ENCODE results near the gene TNFAIP1.
"Not testable (repeated sequence)": the region's sequence is repeated elsewhere in the genome, so short reads cannot be mapped to it uniquely, and the experiment has no call there.

Gene TNFAIP1

GRCh38 chr17:28335201-28335958 is at the start of gene TNFAIP1, which contains the start of gene IFT20:
Gene TNFAIP1, plus strand, starts transcription at chr17:28335761. Its CDS starts 3,761 bp downstream, at chr17:28339522.
Gene IFT20, minus strand, starts transcription at chr17:28335472. Its CDS starts 3,487 bp downstream, at chr17:28331985.
- peak; percentile 94 for DNase-seq

GRCh38 chr17:28285965-28286364 is 49.6 kb upstream of the TNFAIP1 start:
- DNase-seq: no peak

- no peak for DNase-seq
These were observed 44.9 kb upstream of the TNFAIP1 start for GRCh38 chr17:28290703-28291102.

DNA sequence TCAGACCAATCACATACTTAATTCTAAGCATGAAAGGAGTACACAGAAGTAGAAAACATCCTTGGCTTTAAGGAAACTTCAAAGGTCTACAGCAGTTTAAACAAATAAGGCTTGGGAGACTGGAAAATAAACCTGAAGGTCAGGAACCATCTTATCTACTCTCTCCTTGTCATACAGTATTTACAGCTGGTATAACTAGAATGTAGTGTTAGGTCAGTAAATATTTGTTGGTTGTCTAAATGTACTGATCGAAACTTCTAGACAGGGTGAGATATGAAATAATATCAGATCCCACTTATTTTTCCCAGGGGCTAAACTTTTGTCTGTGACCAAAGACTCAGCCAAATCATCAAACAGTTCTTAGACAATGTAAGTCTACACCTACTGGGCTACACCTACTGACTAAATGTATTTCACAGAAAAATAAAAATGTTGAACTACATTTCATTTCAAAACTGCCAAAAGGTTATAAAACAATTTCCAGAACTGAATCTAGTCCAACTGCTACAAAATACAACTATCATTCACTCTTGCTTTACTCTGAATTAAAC is 43.7 kb upstream of the TNFAIP1 start:
- no peak for DNase-seq

GRCh38 chr17:28292878-28293277 is 42.7 kb upstream of the TNFAIP1 start:
- not testable (repeated sequence) for DNase-seq

DNA sequence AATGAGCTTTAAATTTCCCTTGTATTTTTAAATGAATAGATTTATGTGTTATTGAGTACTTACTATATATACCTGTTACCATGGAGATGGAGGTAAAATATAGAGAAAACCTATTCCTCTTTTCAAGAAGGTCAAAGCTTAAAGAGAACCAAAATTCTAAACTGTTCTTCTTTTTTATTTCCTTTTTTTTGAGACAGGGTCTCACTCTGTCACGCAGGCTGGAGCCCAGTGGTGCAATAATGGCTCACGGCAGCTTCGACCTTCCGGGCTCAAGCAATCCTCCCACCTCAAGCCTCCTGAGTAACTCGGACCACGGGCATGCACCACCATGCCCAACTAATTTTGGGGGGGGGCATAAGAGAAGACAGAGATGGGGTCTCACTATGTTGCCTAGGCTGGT is 41.6 kb upstream of the TNFAIP1 start:
- no peak for DNase-seq

GRCh38 chr17:28295677-28296578 is 39.6 kb upstream of the TNFAIP1 start:
- DNase-seq: no peak

GRCh38 chr17:28298449-28298848 is 37.1 kb upstream of the TNFAIP1 start:
- DNase-seq: no peak

DNA sequence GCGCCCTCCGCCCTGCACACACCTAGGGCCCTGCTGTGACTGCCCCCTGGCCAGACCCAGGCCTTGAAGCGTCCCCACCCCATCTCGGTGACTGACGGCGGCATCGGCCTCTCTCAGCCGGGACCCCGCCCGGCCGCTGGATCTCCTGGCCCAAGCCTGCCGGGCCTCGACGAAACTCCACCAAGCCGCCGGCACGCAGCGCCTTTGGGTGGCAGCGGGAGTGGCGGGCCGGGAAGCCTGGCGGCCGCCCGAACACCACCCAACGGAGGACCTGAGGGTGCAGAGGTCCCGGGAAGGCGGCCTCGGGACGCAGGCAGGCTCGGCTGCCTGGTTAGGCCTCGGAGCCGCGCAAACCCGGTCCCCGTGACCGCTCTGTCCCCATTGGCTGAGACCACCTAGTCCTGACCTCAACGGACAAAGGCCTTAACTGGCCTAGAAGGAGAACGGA is 28.6 kb upstream of the TNFAIP1 start:
- DNase-seq: no peak

DNA sequence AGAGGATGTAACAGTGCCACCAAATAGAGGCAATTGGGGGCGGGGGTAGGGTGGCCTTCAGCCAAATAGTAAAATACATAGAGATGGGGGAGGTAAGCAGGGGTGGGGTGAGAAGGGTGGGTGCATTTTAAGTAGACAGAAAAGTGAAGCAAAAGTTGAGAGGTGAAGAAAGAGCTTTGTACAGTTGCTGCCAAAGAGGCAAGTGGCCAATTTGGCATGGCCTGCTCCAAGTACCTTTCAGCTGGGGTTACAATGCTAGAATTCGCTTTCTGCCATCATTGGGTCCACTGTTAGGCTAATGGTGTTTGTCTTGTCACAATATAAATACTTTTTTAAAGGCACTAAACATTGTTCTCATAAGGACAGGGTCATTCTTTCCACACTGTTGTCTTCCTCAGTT is 21.7 kb upstream of the TNFAIP1 start:
- DNase-seq: no peak

- no peak for DNase-seq
These were observed 19.5 kb upstream of the TNFAIP1 start for GRCh38 chr17:28315846-28316705.

GRCh38 chr17:28317099-28317965 is 18.2 kb upstream of the TNFAIP1 start:
- no peak for DNase-seq

GRCh38 chr17:28317966-28318758 is 17.4 kb upstream of the TNFAIP1 start:
- DNase-seq: no peak

DNA sequence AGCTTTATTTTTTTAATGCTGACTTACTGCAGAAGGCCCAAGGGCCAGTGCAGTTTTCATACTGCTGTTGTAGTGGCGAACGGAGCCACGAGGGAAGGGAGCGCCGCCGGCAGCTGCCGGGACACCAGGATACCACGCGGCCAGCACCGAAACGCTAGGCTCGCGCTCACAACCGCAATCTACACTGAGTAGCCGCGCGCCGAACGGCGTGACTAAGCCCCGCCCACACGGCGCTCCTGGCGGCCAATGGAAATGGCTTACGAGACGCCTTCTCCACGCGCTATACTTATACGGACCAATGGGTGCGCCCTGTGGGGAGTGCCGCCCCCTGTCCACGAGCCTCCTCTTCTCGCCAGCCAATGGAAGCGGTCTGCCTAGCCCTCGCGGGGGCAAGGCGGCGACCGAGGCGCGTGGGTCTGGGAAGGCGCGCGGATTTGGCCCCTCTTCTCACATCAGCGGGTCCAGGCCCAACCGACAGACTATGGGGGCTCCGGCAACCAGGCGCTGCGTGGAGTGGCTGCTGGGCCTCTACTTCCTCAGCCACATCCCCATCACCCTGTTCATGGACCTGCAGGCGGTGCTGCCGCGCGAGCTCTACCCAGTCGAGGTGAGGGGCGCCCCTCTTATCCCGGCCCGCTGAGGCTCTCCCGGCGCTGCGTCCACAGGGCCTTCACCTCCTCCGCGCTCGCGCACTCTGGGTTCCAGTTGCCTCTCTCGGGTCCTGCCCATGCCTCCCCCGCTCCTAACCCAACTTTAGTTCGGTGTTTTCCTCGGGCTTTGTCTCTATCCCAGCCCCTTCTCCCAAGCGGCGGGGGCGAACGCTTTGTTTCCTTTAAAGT is 16.6 kb upstream of the TNFAIP1 start, which contains the start of gene TMEM97:
TSS of gene TMEM97 (plus strand) at position 442 of the 839 bp plus-strand sequence. CDS start at position 482, 40 bp downstream.
- peak; percentile 95 for DNase-seq

DNA sequence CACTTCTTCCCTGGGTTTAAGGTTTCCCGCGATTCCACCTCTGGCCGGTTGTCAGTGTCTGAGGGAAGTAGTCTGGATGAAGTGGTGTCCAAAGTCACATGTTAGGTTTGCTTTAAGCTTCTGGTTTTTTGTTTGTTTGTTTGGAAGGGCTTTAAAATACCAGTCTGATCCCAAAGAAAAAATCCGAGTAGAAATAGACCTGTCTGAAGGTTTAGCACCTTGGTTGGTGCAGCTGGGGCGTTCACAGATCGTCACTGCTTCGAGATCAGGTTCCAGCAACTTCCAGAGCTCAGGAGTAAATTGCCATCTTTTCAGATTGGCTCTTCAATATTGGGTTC is 16.0 kb upstream of the TNFAIP1 start:
- no peak for DNase-seq

DNA sequence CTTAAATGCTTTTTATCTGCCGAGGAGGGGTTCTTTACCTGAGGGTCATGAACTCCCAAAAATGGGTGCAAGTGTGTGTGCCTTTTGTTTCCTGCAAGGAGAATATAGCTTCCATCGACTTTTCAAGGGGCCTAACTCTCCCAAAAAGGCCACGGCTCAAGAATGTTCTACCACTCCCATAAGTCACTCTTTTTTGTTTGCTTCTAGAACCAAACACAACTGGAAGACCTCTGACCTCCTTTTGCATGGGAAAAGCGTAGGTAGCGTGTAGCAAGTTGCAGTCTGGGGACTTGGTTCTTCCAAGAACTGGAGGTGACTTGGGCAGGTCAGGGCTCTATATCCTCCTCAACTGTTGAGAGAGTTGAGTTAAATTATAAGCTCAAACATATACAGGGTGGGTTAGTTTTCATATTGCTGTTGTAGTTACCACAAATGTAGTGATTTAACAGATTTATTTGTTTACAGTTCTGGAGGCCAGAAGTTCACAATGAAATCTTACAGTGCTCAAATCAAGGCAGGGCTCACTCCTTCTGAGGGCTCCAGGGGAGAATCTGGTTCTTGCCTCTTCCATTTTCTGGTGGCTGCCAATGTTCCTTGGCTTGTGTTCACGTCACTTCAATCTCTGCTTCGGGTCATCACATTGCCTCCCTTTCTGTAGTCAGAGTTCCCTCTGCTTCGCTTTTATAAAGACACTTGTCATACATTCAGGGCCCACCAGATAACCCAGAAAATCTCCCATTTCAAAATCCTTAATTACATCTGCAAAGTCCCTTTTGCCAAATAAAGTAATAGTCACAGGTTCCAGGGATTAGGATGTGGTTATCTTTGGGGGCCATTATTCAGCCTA is 15.1 kb upstream of the TNFAIP1 start:
- DNase-seq: no peak

DNA sequence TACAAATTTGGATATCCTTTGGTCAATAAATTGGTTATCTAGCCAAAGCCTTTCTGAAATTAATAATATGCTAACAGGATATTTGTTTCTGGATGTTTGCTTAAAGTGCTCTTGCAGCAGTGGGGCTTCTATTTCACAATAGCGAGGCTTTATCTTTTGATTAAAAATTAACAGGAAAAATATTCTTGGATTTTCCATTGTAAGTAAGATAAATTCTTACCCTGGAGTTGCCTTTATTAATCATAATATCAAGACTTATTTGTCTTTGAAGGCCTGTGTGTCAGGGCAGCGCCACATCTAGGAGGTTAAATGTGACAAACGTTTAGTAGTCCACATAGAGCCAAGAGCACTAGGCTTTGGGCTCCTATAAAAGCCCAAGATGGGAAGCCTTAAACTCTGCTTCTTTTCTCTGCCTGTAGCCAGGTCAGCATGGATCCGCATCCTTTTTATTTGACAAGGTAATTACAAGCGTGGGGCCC is 11.3 kb upstream of the TNFAIP1 start:
- DNase-seq: no peak

- DNase-seq: no peak
These were observed 10.8 kb upstream of the TNFAIP1 start for GRCh38 chr17:28324781-28325180.
